Measurements from ENCODE around the gene SRRM1.
"Not testable (repeated sequence)": the region's sequence is repeated elsewhere in the genome, so short reads cannot be mapped to it uniquely, and the experiment has no call there.

Gene SRRM1

DNA sequence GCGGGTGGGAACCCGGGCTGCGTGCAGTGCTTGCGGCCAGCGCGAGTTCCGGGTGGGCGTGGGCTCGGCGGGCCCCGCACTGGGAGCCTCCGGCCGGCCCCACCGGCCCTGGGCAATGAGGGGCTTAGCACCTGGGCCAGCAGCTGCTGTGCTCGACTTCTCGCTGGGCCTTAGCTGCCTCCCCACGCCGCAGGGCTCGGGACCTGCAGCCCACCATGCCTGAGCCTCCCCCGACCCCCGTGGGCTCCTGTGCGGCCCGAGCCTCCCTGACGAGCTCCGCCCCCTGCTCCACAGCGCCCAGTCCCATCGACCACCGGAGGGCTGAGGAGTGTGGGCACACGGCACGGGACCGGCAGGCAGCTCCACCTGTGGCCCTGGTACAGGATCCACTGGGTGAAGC, 78.4 kb downstream of the SRRM1 start:
- TF ChIP-seq, protein P1, sequence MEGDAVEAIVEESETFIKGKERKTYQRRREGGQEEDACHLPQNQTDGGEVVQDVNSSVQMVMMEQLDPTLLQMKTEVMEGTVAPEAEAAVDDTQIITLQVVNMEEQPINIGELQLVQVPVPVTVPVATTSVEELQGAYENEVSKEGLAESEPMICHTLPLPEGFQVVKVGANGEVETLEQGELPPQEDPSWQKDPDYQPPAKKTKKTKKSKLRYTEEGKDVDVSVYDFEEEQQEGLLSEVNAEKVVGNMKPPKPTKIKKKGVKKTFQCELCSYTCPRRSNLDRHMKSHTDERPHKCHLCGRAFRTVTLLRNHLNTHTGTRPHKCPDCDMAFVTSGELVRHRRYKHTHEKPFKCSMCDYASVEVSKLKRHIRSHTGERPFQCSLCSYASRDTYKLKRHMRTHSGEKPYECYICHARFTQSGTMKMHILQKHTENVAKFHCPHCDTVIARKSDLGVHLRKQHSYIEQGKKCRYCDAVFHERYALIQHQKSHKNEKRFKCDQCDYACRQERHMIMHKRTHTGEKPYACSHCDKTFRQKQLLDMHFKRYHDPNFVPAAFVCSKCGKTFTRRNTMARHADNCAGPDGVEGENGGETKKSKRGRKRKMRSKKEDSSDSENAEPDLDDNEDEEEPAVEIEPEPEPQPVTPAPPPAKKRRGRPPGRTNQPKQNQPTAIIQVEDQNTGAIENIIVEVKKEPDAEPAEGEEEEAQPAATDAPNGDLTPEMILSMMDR (conservative IDR thresholded peaks at IDR 0.05; ENCODE audit: control insufficient read depth, insufficient read depth, low read depth, low read length) = no peak
- no peak for DNase-seq (ENCODE audit: low read depth)
- no peak overlapping the region for H3K4me3 ChIP-seq (ENCODE audit: control insufficient read depth, low read depth, low read length)

DNA sequence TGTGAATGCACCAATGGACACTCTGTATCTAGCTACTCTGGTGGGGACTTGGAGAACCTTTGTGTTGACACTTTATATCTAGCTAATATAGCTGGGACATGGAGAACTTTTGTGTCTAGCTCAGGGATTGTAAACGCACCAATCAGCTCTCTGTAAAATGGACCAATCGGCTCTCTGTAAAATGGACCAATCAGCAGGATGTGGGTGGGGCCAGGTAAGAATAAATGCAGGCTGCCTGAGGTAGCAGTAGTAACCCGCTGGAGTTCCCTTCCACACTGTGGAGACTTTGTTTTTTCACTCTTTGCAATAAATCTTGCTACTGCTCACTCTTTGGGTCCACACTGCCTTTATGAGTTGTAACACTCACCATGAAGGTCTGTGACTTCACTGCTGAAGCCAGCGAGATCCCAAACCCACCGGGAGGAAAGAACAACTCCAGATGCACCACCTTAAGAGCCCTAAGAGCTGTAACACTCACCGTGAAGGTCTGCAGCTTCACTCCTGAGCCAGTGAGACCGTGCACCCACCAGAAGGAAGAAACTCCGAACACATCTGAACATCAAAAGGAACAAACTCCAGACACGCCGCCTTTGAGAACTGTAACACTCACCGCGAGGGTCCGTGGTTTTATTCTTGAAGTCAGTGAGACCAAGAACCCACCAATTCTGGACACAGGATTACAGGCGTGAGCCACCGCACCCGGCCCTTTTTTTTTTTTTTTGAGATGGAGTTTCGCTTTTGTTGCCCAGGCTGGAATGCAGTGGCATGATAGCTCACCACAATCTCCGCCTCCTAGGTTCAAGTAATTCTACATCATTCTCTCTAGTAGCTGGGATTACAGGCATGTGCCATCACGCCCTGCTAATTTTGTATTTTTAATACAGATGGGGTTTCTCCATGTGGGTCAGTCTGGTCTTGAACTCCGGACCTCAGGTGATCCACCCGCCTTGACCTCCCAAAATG, 79.3 kb downstream of the SRRM1 start:
- H3K4me3 ChIP-seq (ENCODE audit: control insufficient read depth, low read depth, low read length); DNase-seq (ENCODE audit: low read depth): not testable (repeated sequence)
